Spleen (tissue), 7 donors: ENCODE measurements around the gene LCNL1.

Experiments used
- POLR2A ChIP-seq, 3 donors: fragments of 450-650 bp; IDR thresholded peaks; one replicate each; pipeline ENCODE4 v1.5.1; 2017; ENCODE audit warnings: antibody characterized with exemption in 3 of 3, mild to moderate bottlenecking in 1 of 3
- POLR2AphosphoS5 ChIP-seq, 3 donors: sonication (generic); formaldehyde crosslinking; IDR thresholded peaks; one replicate each; pipeline ENCODE4 v1.5.1; 2017; ENCODE audit warnings: antibody characterized with exemption in 3 of 3
- TF ChIP-seq, protein P1 (sequence below), 11 experiments: fragments of 200-600 bp in 7 of 11; fragments of 450-650 bp in 4 of 11; sonication (generic) in 4 of 11; IDR thresholded peaks in 8 of 11; conservative IDR thresholded peaks in 3 of 11; 1 replicate in 7 of 11; 2 replicates in 4 of 11; pipeline versions ENCODE4 v1.4.0 to v1.8.0; 2016 to 2021; ENCODE audit warnings: antibody characterized with exemption in 11 of 11, inconsistent platforms in 4 of 11, mild to moderate bottlenecking in 1 of 11
- donor health status: DM: no; HTN: no; CAD: no; lungs with moderate emphysema.
- donor health status: DM: no; HTN: no; CAD: no.
- donor health status: DM: no; HTN: no; CAD: no.

DNA sequence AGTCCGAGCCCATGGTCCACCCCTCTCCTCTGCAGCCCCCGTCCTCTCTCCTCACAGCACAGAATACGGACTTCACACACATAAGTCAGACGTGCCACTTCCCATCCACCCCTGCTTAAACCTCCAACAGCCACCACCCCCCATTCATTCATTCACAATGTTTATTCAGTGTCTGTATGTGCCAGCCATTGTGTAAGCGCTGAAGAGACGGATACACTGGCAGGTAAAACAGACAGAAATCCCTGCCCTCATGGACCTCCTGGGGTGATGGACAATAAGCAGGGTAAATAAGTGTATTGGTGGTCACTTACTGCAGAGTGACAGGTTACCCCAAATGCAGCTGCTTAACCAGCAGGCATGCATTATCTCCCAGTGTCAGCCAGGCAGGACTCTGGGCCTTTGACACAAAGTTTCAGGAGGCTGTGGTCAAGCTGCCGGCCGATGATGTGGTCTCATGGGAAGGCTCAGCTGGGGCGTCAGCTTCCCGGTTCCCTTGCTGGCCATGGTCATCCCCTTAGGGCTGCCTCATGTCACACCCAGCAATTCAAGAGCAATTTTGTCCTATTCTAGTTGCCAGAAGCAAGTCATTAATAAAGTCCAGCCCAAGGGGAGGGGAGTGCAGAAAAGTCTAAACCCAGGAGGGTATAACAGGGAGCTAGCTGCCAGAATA is 7.6 kb downstream of the LCNL1 start:
- no peak for TF ChIP-seq POLR2AphosphoS5 (IDR thresholded peaks at IDR 0.05)
- TF ChIP-seq, protein P1, sequence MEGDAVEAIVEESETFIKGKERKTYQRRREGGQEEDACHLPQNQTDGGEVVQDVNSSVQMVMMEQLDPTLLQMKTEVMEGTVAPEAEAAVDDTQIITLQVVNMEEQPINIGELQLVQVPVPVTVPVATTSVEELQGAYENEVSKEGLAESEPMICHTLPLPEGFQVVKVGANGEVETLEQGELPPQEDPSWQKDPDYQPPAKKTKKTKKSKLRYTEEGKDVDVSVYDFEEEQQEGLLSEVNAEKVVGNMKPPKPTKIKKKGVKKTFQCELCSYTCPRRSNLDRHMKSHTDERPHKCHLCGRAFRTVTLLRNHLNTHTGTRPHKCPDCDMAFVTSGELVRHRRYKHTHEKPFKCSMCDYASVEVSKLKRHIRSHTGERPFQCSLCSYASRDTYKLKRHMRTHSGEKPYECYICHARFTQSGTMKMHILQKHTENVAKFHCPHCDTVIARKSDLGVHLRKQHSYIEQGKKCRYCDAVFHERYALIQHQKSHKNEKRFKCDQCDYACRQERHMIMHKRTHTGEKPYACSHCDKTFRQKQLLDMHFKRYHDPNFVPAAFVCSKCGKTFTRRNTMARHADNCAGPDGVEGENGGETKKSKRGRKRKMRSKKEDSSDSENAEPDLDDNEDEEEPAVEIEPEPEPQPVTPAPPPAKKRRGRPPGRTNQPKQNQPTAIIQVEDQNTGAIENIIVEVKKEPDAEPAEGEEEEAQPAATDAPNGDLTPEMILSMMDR (IDR thresholded peaks at IDR 0.05 in 8 of 11, conservative IDR thresholded peaks at IDR 0.05 in 3 of 11), result no peak
- TF ChIP-seq POLR2A (IDR thresholded peaks at IDR 0.05), result no peak
